HL-60 (cell line): Measurements from ENCODE around the gene ANP32B.

Experiments
- CTCF ChIP-seq: IDR thresholded peaks from one replicate; pipeline ENCODE4 v1.5.1; 2011; ENCODE audit warnings: low read length, control low read depth, inconsistent platforms; ENCODE audit not compliant: insufficient read depth
- GABPA ChIP-seq: IDR thresholded peaks from 2 replicates; pipeline ENCODE4 v1.6.1; 2012; ENCODE audit warnings: low read depth
- POLR2AphosphoS5 ChIP-seq: IDR thresholded peaks from 2 replicates; pipeline ENCODE4 v1.6.1; 2012; ENCODE audit warnings: low read depth
- REST ChIP-seq: IDR thresholded peaks from 2 replicates; pipeline ENCODE4 v1.6.1; 2012; ENCODE audit warnings: low read depth; ENCODE audit not compliant: insufficient replicate concordance
- SPI1 ChIP-seq: IDR thresholded peaks from 2 replicates; pipeline ENCODE4 v1.6.1; 2012; ENCODE audit warnings: low read depth, mild to moderate bottlenecking, borderline replicate concordance

- no peak for TF ChIP-seq POLR2AphosphoS5
- no peak for TF ChIP-seq CTCF
- no peak for TF ChIP-seq REST
- no peak for TF ChIP-seq SPI1
- no peak for TF ChIP-seq GABPA
These were observed 81.7 kb downstream of the ANP32B start for GRCh38 chr9:98064623-98065392.
